SK-N-SH (cell line): ENCODE results near the gene SLC2A11. TPM values are rescaled to one million over a fixed set of nuclear protein-coding genes. Genes with fewer than 3 reads are reported as not detected.

Experiments used
- CTCF ChIA-PET: fragments of 300-600, 350-600 bp; formaldehyde crosslinking; extraction: SDS; loops from one replicate; lab custom pipeline; 2021; lab: Yijun Ruan, JAX
- POLR2A ChIA-PET: fragments of 350-600 bp; sonication (Branson Sonifier 250); formaldehyde crosslinking; extraction: SDS; loops from one replicate; lab custom pipeline; 2020; ENCODE audit warnings: antibody characterized with exemption, inconsistent platforms; lab: Yijun Ruan, JAX
- DNase-seq: peaks from one replicate; pipeline ENCODE4 v3.0.0; 2012
- H2AFZ ChIP-seq: fragments of 200-600 bp; sonication (generic); 2 replicates; pipeline ENCODE4 v1.8.1; 2016; ENCODE audit warnings: antibody characterized with exemption, mild to moderate bottlenecking, low read depth
- H3F3A ChIP-seq: fragments of 200-600 bp; sonication (generic); replicated peaks from 2 replicates; pipeline ENCODE3; 2016; ENCODE audit warnings: antibody characterized with exemption, mild to moderate bottlenecking; ENCODE audit not compliant: insufficient read depth
- H3K27ac ChIP-seq, 2 experiments: fragments of 200-500 bp in 1 of 2; fragments of 200-600 bp in 1 of 2; sonication (Bioruptor generic) in 1 of 2; sonication (generic), shearing (Covaris generic) in 1 of 2; 2 replicates each; pipeline versions ENCODE4 v1.5.1 to v1.6.1; 2014 to 2016; ENCODE audit warnings: low read depth in 2 of 2, inconsistent platforms in 1 of 2, low read length in 1 of 2, mild to moderate bottlenecking in 1 of 2, mixed read lengths in 1 of 2
- H3K27me3 ChIP-seq: fragments of 200-600 bp; sonication (generic), shearing (Covaris generic); 2 replicates; pipeline ENCODE4 v1.6.1; 2016; ENCODE audit warnings: mixed run types; ENCODE audit not compliant: insufficient read depth
- H3K36me3 ChIP-seq, 2 experiments: fragments of 200-500 bp in 1 of 2; fragments of 200-600 bp in 1 of 2; sonication (Bioruptor generic) in 1 of 2; sonication (generic) in 1 of 2; replicated peaks in 1 of 2; 2 replicates each; pipeline versions ENCODE3 to v1.5.1; 2014 to 2016; ENCODE audit warnings: low read length in 1 of 2, mild to moderate bottlenecking in 1 of 2; ENCODE audit not compliant: insufficient read depth in 2 of 2, control insufficient read depth in 1 of 2
- H3K4me1 ChIP-seq, 2 experiments: fragments of 200-500 bp in 1 of 2; fragments of 200-600 bp in 1 of 2; sonication (Bioruptor generic) in 1 of 2; sonication (generic), shearing (Covaris generic) in 1 of 2; 2 replicates each; pipeline versions ENCODE4 v1.5.1 to v1.6.1; 2014 to 2016; ENCODE audit warnings: low read depth in 1 of 2, low read length in 1 of 2, mixed run types in 1 of 2; ENCODE audit not compliant: insufficient read depth in 2 of 2, control insufficient read depth in 1 of 2
- H3K4me2 ChIP-seq: fragments of 200-600 bp; sonication (generic), shearing (Covaris generic); 2 replicates; pipeline ENCODE4 v1.6.1; 2017; ENCODE audit warnings: mixed run types
- H3K4me3 ChIP-seq, 2 experiments: fragments of 200-500 bp in 1 of 2; fragments of 200-600 bp in 1 of 2; sonication (Bioruptor generic) in 1 of 2; sonication (generic), shearing (Covaris generic) in 1 of 2; 2 replicates each; pipeline versions ENCODE4 v1.5.1 to v1.8.1; 2014 to 2016; ENCODE audit warnings: low read depth in 2 of 2, inconsistent platforms in 1 of 2, low read length in 1 of 2, mild to moderate bottlenecking in 1 of 2, mixed read lengths in 1 of 2, moderate library complexity in 1 of 2
- H3K79me2 ChIP-seq: fragments of 200-600 bp; sonication (generic); 2 replicates; pipeline ENCODE4 v1.8.1; 2017; ENCODE audit warnings: mild to moderate bottlenecking; ENCODE audit not compliant: insufficient read depth
- H3K9ac ChIP-seq: fragments of 200-600 bp; sonication (generic); 2 replicates; pipeline ENCODE4 v1.6.1; 2017; ENCODE audit warnings: mixed run types
- H3K9me2 ChIP-seq: fragments of 200-600 bp; sonication (generic); 2 replicates; pipeline ENCODE4 v1.6.1; 2017; ENCODE audit warnings: mixed run types
- H3K9me3 ChIP-seq: fragments of 200-600 bp; sonication (generic); 2 replicates; pipeline ENCODE4 v1.6.1; 2017; ENCODE audit warnings: mixed run types, mild to moderate bottlenecking, moderate library complexity
- H4K20me1 ChIP-seq: fragments of 200-600 bp; sonication (generic); 2 replicates; pipeline ENCODE4 v1.6.1; 2017; ENCODE audit warnings: mild to moderate bottlenecking, mixed run types; ENCODE audit not compliant: insufficient read depth
- CHD2 ChIP-seq: fragments of 150-350 bp; IDR thresholded peaks from 2 replicates; pipeline ENCODE4 v1.6.1; 2018; ENCODE audit warnings: low read length; ENCODE audit not compliant: partially characterized antibody
- FOXJ3 ChIP-seq: sonication (generic); formaldehyde crosslinking; IDR thresholded peaks from 2 replicates; pipeline ENCODE4 v1.5.1; 2020; ENCODE audit warnings: mild to moderate bottlenecking, missing genetic modification reagents
- FOXM1 ChIP-seq: IDR thresholded peaks from 2 replicates; pipeline ENCODE4 v1.4.0; 2012; ENCODE audit warnings: low read depth, mild to moderate bottlenecking
- JUND ChIP-seq: IDR thresholded peaks from 2 replicates; pipeline ENCODE4 v1.4.0; 2012
- MEF2A ChIP-seq: IDR thresholded peaks from 2 replicates; pipeline ENCODE4 v1.4.0; 2012; ENCODE audit warnings: low read depth, borderline replicate concordance
- NRF1 ChIP-seq: IDR thresholded peaks from 2 replicates; pipeline ENCODE4 v1.6.1; 2012; ENCODE audit warnings: low read depth, mild to moderate bottlenecking, low read length
- POLR2AphosphoS5 ChIP-seq: IDR thresholded peaks from 2 replicates; pipeline ENCODE4 v1.6.1; 2012; ENCODE audit warnings: low read depth, low read length
- RFX5 ChIP-seq: IDR thresholded peaks from 2 replicates; pipeline ENCODE4 v1.6.1; 2012; ENCODE audit warnings: mild to moderate bottlenecking, improper control_type of control experiment, low read length
- RXRA ChIP-seq: IDR thresholded peaks from 2 replicates; pipeline ENCODE4 v1.4.0; 2012; ENCODE audit warnings: low read depth, mild to moderate bottlenecking, borderline replicate concordance
- SIN3A ChIP-seq: IDR thresholded peaks from 2 replicates; pipeline ENCODE4 v1.6.1; 2012; ENCODE audit warnings: low read depth, mild to moderate bottlenecking, low read length, moderate library complexity, borderline replicate concordance
- TCF12 ChIP-seq: IDR thresholded peaks from 2 replicates; pipeline ENCODE4 v1.4.0; 2012
- WGBS: methylation state at CpG from one replicate; pipeline ENCODE4 v1.1.6; 2017; ENCODE audit warnings: low lambda C conversion rate; 5-methylcytosine and 5-hydroxymethylcytosine counted together
- polyA plus RNA-seq, 3 experiments: library from polyadenylated mRNA; depleted of rRNA; stranded (reverse); fragments of >200 nt; gene quantifications; 2 replicates each; pipeline ENCODE4 v1.2.3, GENCODE V29; 2012
- TF ChIP-seq, protein P1 (sequence below): IDR thresholded peaks from 2 replicates; pipeline ENCODE4 v1.4.0; 2012; ENCODE audit warnings: low read depth
- TF ChIP-seq, protein P2 (sequence below): IDR thresholded peaks from 2 replicates; pipeline ENCODE4 v1.4.0; 2012; ENCODE audit warnings: low read depth, borderline replicate concordance
- TF ChIP-seq, protein P3 (sequence below): IDR thresholded peaks from 2 replicates; pipeline ENCODE4 v1.6.1; 2012; ENCODE audit warnings: mild to moderate bottlenecking, low read depth, low read length, moderate library complexity

Gene SLC2A11
- polyA plus RNA-seq, 1 of the 3 experiments (the other 2 are of a cell fraction), result 21.8 TPM

DNA sequence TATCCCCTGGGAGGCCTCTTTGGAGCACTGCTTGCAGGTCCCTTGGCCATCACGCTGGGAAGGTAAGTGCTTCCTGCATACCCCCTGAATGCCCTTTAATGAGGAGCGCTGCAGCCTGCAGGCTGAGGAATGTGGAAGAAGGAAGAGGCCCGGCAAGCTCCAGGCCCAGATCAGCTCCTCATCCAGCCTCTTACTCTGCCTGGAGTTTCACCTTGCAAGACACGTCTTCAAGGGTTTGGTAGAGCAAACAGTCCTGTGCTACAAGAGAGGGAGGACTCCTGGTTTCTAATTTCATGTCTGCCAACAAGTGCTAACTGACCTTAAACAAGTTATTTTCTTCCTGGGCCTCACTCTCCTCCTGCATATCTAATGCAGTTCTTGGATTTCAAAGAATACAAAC is 10.9 kb downstream of the SLC2A11 start:
- H2AFZ ChIP-seq, result no peak overlapping the region

More for the DNA sequence above, 10.9 kb downstream of the SLC2A11 start:
- H3K9me3 ChIP-seq, result no peaks in the 10 kb centered on the region
- H3K9me2 ChIP-seq, result no peaks in the 10 kb centered on the region
- H3K79me2 ChIP-seq, result no peaks in the 10 kb centered on the region
- H3K4me3 ChIP-seq, result no peak overlapping the region
- no peak for DNase-seq
- no peak overlapping the region for H3K4me2 ChIP-seq
- no peak for TF ChIP-seq CHD2
- TF ChIP-seq NRF1, result no peak
- no peak for TF ChIP-seq SIN3A
- TF ChIP-seq FOXJ3 (CRISPR knock-in tag), result no peak
- TF ChIP-seq POLR2AphosphoS5, result no peak
- TF ChIP-seq TCF12, result no peak
- no peak for TF ChIP-seq FOXM1
- TF ChIP-seq, protein P1, sequence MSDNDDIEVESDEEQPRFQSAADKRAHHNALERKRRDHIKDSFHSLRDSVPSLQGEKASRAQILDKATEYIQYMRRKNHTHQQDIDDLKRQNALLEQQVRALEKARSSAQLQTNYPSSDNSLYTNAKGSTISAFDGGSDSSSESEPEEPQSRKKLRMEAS, result no peak
- no peak for TF ChIP-seq JUND
- TF ChIP-seq RXRA, result no peak
- TF ChIP-seq, protein P2, sequence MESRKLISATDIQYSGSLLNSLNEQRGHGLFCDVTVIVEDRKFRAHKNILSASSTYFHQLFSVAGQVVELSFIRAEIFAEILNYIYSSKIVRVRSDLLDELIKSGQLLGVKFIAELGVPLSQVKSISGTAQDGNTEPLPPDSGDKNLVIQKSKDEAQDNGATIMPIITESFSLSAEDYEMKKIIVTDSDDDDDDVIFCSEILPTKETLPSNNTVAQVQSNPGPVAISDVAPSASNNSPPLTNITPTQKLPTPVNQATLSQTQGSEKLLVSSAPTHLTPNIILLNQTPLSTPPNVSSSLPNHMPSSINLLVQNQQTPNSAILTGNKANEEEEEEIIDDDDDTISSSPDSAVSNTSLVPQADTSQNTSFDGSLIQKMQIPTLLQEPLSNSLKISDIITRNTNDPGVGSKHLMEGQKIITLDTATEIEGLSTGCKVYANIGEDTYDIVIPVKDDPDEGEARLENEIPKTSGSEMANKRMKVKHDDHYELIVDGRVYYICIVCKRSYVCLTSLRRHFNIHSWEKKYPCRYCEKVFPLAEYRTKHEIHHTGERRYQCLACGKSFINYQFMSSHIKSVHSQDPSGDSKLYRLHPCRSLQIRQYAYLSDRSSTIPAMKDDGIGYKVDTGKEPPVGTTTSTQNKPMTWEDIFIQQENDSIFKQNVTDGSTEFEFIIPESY, result no peak
- TF ChIP-seq MEF2A, result no peak
- no peak for TF ChIP-seq RFX5
- TF ChIP-seq, protein P3, sequence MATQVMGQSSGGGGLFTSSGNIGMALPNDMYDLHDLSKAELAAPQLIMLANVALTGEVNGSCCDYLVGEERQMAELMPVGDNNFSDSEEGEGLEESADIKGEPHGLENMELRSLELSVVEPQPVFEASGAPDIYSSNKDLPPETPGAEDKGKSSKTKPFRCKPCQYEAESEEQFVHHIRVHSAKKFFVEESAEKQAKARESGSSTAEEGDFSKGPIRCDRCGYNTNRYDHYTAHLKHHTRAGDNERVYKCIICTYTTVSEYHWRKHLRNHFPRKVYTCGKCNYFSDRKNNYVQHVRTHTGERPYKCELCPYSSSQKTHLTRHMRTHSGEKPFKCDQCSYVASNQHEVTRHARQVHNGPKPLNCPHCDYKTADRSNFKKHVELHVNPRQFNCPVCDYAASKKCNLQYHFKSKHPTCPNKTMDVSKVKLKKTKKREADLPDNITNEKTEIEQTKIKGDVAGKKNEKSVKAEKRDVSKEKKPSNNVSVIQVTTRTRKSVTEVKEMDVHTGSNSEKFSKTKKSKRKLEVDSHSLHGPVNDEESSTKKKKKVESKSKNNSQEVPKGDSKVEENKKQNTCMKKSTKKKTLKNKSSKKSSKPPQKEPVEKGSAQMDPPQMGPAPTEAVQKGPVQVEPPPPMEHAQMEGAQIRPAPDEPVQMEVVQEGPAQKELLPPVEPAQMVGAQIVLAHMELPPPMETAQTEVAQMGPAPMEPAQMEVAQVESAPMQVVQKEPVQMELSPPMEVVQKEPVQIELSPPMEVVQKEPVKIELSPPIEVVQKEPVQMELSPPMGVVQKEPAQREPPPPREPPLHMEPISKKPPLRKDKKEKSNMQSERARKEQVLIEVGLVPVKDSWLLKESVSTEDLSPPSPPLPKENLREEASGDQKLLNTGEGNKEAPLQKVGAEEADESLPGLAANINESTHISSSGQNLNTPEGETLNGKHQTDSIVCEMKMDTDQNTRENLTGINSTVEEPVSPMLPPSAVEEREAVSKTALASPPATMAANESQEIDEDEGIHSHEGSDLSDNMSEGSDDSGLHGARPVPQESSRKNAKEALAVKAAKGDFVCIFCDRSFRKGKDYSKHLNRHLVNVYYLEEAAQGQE, result no peak
- peaks cover 0 to 13% of the 10 kb centered on the region in 2 experiments for H3K36me3 ChIP-seq
- H3K9ac ChIP-seq, result no peak overlapping the region
- no peaks in the 10 kb centered on the region for H3K27me3 ChIP-seq
- 90% methylated on average over 1 of the region's 4 CpGs for WGBS
- CTCF ChIA-PET, result interaction anchor here (1.6 kb wide), 2 partner anchors 10 to 11 kb away, joined by 3 to 5 read pairs; no protein-coding TSS in a partner anchor
- POLR2A ChIA-PET, result interaction anchor here (0.7 kb wide), 1 partner anchor 11 kb away, joined by 3 read pairs; the partner anchor contains the start of gene SLC2A11
- no peaks in the 10 kb centered on the region for H4K20me1 ChIP-seq
- H3K27ac ChIP-seq, result no peak overlapping the region
- H3F3A ChIP-seq, result no peaks in the 10 kb centered on the region
- H3K4me1 ChIP-seq, result no peaks in the 10 kb centered on the region
